GM12801 (cell line): ENCODE data around the gene MMP25.

Source experiments
- TF ChIP-seq, protein P1 (sequence below): IDR thresholded peaks from one replicate; pipeline ENCODE4 v1.5.1; 2011; ENCODE audit warnings: control low read depth; ENCODE audit not compliant: insufficient read length; ENCODE audit errors: extremely low read depth

MMP25 gene

DNA sequence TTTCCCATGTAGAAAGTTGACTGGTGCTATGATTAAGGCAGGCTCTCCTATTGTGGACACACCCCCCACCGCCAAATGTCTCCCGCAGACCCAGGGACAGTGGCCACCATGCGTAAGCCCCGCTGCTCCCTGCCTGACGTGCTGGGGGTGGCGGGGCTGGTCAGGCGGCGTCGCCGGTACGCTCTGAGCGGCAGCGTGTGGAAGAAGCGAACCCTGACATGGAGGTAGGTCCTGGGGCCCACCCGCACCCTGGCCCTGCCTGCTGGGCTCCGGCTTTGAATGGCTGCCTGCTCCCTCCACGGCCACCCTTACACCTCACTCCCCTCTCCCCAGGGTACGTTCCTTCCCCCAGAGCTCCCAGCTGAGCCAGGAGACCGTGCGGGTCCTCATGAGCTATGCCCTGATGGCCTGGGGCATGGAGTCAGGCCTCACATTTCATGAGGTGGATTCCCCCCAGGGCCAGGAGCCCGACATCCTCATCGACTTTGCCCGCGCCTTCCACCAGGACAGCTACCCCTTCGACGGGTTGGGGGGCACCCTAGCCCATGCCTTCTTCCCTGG, 3.6 kb downstream of the MMP25 start:
- TF ChIP-seq, protein P1, sequence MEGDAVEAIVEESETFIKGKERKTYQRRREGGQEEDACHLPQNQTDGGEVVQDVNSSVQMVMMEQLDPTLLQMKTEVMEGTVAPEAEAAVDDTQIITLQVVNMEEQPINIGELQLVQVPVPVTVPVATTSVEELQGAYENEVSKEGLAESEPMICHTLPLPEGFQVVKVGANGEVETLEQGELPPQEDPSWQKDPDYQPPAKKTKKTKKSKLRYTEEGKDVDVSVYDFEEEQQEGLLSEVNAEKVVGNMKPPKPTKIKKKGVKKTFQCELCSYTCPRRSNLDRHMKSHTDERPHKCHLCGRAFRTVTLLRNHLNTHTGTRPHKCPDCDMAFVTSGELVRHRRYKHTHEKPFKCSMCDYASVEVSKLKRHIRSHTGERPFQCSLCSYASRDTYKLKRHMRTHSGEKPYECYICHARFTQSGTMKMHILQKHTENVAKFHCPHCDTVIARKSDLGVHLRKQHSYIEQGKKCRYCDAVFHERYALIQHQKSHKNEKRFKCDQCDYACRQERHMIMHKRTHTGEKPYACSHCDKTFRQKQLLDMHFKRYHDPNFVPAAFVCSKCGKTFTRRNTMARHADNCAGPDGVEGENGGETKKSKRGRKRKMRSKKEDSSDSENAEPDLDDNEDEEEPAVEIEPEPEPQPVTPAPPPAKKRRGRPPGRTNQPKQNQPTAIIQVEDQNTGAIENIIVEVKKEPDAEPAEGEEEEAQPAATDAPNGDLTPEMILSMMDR = no peak

DNA sequence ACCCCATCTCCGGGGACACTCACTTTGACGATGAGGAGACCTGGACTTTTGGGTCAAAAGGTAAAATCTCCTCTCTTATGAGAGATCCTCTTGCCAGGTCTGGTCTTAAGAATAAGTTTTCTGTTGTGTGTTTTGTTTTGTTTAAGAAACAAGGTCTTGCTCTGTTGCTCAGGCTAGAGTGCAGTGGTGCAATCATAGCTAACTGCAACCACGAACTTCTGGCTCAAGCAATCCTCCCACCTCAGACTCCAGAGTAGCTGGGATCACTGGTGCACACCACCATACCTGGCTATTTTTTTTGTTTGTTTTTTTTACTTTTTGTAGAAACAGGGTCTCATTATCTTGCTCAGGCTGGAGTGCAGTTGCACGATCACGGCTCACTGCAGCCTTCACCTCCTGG, 4.1 kb downstream of the MMP25 start:
- TF ChIP-seq, protein P1 = no peak

DNA sequence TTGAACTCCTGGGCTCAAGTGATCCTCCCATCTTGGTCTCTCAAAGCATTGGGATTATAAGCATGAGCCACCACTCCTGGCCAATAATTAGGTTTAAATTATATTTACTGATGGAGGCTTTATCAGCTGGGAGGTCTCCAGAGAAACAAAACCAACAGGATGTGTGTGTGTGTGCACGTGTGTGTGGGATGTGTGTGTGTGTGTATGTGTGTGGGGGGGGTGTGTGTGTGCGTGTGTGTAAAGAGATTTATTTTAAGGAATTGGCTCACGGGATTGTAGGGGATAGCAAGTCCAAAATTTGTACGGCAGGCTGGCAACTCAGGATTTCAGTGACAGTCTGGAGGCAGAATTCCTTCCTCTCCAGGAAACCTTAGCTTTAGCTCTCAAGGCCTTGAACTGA, 4.6 kb downstream of the MMP25 start:
- TF ChIP-seq, protein P1 = no peak

DNA sequence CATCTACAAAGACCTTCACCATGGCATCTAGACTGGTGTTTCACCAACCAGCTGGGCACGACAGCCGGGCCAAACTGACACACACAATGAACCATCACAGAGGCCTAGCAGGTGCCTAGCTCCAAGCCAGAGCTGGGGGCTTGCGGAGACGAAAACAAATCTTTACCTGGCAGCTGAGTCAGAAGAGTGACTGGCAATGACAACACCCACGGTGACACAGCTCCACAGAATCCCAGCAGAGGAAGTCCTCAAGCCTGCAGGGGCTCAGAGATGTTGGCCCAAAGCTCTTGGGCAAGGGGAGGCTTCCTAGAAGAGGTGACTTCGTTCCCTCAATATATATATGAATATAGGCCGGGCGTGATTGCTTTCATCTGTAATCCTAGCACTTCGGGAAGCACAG, 5.1 kb downstream of the MMP25 start:
- TF ChIP-seq, protein P1 = no peak

DNA sequence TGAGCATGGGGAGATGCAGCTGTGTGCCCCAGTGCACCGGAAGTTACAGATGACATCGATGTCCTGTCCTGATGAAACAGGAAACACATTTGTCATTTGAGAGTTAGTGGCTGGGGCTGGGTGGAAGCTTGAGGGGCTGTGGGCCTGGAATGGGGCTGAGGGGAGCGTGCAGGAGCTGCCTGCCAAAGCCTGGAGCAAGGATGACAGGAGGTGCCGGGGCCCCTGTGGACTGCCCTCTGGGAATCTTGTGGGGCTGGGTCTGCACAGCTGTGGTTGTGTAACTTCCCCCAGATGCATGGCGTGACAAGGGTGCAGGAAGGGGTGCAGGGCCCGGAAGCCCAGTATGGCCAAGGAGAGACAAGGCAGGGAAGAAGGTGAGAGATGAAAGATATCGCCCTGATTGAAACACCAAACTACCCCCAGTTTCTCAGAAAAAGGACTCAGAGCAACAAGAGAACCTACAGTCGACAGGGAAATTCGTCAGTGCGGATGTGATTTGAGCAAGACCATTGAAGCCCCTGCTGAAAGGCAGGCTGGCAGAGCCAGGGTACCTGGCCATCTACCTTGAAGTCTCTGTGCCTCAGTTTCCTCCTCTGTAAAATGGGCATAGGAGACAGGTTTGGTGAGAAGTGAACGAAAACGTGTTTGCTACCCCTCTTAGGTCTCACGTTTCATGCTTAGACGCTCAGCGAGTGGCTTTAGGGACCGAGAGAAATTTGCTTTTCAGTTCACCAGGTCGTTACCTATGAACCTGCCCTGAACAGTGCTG, 8.8 kb downstream of the MMP25 start:
- TF ChIP-seq, protein P1 = no peak

DNA sequence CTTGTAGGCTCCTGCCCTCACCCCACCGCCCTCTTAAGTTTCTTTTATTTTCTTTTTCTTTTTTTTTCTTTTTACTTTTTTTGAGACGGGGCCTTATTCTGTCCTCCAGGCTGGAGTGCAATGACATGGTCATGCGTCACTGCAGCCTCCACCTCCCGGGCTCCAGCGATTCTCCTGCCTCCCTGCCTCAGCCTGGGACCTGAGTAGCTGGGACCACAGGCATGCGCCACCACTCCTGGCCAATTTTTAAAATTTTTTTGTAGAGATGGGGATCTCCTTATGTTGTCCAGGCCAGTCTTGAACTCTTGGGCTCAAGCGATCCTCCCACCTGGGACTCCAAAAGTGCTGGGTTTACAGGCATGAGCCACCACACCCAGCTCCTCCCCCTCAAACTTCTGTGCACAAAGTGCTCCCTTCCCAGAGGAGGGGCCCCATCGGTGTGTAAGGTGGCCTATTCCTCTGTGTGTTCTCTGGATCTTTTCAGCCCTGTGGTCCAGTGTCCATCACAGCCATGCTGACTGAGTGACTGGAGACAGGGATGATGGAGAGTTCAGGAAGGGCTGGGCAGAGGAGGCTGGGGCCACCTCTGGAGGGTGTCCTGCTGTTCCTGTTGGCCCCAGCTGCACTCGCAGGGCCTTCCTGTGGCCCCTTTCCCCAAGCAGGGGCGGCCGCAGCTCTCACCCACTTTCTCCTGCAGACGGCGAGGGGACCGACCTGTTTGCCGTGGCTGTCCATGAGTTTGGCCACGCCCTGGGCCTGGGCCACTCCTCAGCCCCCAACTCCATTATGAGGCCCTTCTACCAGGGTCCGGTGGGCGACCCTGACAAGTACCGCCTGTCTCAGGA, 10.2 kb downstream of the MMP25 start:
- TF ChIP-seq, protein P1 = no peak
